ENCODE measurements around the gene MED9. TPM values are rescaled to one million over a fixed set of nuclear protein-coding genes. Genes with fewer than 3 reads are reported as not detected.

MED9 gene
- polyA plus RNA-seq, 4 donors = 11.6 to 18.6 (median 16.9) TPM

DNA sequence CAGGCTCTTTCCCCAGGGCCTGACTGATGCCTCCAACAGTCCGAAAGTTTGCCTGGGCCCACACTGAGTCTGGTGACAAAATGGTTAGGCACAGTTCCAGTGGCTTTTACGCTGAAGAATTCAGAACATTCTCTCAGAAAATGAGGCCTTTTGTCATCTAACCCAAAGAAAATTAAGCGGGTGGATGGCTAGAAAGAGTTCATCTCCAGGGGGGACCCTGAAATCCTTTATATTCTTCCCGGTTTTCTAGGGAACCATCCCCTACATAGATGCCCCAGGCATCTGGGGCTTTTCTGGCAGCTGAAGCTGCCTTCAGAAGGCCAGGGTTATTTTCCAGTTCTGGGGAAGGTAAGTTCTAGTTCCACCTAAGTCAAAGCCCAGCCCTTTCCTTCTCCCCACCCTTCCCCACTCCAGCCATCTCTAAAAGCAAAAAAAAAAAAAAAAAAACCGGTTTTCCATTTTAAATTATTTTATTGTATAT, 17.2 kb downstream of the MED9 start:
- Histone ChIP-seq H3K4me3 (ENCODE audit: low read depth in 1 of 3, low read length in 3 of 3) (no peak overlapping the region), H3K4me1 (ENCODE audit: control insufficient read depth in 3 of 3, insufficient read depth in 2 of 3, low read depth in 1 of 3, low read length in 2 of 3) (peaks cover 0 to 20% (median 2%) of the 10 kb centered on the region in 3 donors), H3K27me3 (ENCODE audit: control insufficient read depth in 3 of 3, insufficient read depth in 3 of 3, low read length in 3 of 3) (peaks cover 0 to 16% (median 0%) of the 10 kb centered on the region in 3 donors), H3K27ac (ENCODE audit: low read depth in 1 of 3, low read length in 2 of 3) (peak overlapping the region in 2 of 3 donors; percentile 2 to 24), H3K36me3 (ENCODE audit: control insufficient read depth in 3 of 3, insufficient read depth in 2 of 3, low read depth in 1 of 3, low read length in 3 of 3) (peaks cover 0 to 35% (median 13%) of the 10 kb centered on the region in 3 donors), H3K9me3 (ENCODE audit: control insufficient read depth in 2 of 2, insufficient read depth in 1 of 2, low read depth in 1 of 2, low read length in 1 of 2) (peaks cover 0 to 6% of the 10 kb centered on the region in 2 donors)
- no peak for FAIRE-seq
- WGBS, 3 donors = 71 to 77% (median 77%) methylated on average over 5 of the region's 5 CpGs
- DNase-seq = no peak

DNA sequence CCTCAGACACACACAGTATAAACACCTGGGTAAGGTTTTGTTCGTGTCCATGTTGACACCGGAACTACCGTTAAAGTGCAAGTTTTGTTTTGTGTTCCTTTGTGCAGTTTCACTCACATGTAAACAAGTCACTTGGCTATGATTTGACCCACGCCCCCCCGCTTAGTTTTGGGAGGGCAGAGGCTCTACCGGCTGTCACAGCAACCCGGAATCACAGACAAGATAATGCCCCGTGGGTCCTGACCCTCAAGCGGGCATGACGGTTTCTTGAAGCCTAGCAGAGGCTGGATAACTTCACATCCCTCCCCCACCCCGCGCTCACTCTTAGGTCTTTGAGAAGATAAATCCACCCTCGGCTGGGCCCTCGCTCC, 17.7 kb downstream of the MED9 start:
- peaks cover 0 to 34% (median 12%) of the 10 kb centered on the region in 3 donors for H3K36me3 ChIP-seq (ENCODE audit: control insufficient read depth in 3 of 3, insufficient read depth in 2 of 3, low read depth in 1 of 3, low read length in 3 of 3)
- peaks cover 0 to 6% of the 10 kb centered on the region in 2 donors for H3K9me3 ChIP-seq (ENCODE audit: control insufficient read depth in 2 of 2, insufficient read depth in 1 of 2, low read depth in 1 of 2, low read length in 1 of 2)
- peaks cover 0 to 16% (median 0%) of the 10 kb centered on the region in 3 donors for H3K27me3 ChIP-seq (ENCODE audit: control insufficient read depth in 3 of 3, insufficient read depth in 3 of 3, low read length in 3 of 3)
- H3K27ac ChIP-seq (ENCODE audit: low read depth in 1 of 3, low read length in 2 of 3) = no peak overlapping the region
- FAIRE-seq (no peak), DNase-seq (no peak)
- peaks cover 0 to 20% (median 2%) of the 10 kb centered on the region in 3 donors for H3K4me1 ChIP-seq (ENCODE audit: control insufficient read depth in 3 of 3, insufficient read depth in 2 of 3, low read depth in 1 of 3, low read length in 2 of 3)
- 19 to 29% (median 25%) methylated on average over 14 of the region's 14 CpGs for WGBS, 3 donors
- H3K4me3 ChIP-seq (ENCODE audit: low read depth in 1 of 3, low read length in 3 of 3) = peak overlapping the region; percentile 36 to 51 (median 49)

DNA sequence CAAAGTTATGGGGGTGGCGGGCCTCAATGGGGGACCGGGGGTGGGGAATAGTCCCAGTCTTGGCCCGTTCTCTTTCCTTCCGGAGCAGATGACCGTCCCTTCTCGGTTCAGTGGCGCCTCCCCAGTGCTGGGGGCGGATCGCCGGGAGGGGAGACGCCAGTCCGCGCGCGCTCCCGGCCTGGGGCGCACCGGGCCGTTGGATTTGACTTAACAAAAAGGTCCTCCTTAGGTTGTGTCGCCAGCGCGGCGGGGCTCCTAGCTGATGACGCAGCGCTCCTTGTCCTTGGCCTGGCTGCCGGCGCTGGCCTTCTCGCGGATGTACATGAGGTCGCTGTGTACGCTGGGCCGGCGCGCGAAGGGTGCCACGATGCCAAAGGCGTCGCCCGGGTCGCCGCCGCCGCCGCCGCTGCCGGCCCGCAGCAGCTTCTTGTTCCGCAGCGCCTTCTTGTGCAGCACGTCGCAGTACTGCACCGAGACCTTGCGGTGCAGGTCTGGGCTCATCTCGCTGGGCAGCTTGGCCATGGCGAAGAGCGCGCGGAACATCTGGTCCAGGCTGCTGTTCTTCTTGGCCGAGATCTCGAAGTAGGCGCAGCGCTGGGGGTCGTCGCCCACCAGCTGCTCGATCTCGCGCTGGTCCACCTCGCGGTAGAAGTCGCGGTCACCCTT, 18.2 kb downstream of the MED9 start:
- peak; percentile 32 to 72 for DNase-seq
- Histone ChIP-seq H3K9me3 (ENCODE audit: control insufficient read depth in 2 of 2, insufficient read depth in 1 of 2, low read depth in 1 of 2, low read length in 1 of 2) (peaks cover 0 to 6% of the 10 kb centered on the region in 2 donors), H3K27me3 (ENCODE audit: control insufficient read depth in 3 of 3, insufficient read depth in 3 of 3, low read length in 3 of 3) (peaks cover 0 to 16% (median 0%) of the 10 kb centered on the region in 3 donors), H3K4me3 (ENCODE audit: low read depth in 1 of 3, low read length in 3 of 3) (peak overlapping the region; percentile 36 to 51 (median 49)), H3K27ac (ENCODE audit: low read depth in 1 of 3, low read length in 2 of 3) (peak overlapping the region in 1 of 3 donors; percentile 52), H3K36me3 (ENCODE audit: control insufficient read depth in 3 of 3, insufficient read depth in 2 of 3, low read depth in 1 of 3, low read length in 3 of 3) (peaks cover 0 to 34% (median 10%) of the 10 kb centered on the region in 3 donors), H3K4me1 (ENCODE audit: control insufficient read depth in 3 of 3, insufficient read depth in 2 of 3, low read depth in 1 of 3, low read length in 2 of 3) (peaks cover 0 to 20% (median 2%) of the 10 kb centered on the region in 3 donors)
- 2 to 4% (median 2%) methylated on average over 69 to 71 of the region's 71 CpGs for WGBS, 3 donors
- no peak for FAIRE-seq

GRCh38 chr17:17495536-17496188, 18.9 kb downstream of the MED9 start:
- Histone ChIP-seq H3K27me3 (ENCODE audit: control insufficient read depth in 3 of 3, insufficient read depth in 3 of 3, low read length in 3 of 3) (peaks cover 0 to 16% (median 0%) of the 10 kb centered on the region in 3 donors), H3K27ac (ENCODE audit: low read depth in 1 of 3, low read length in 2 of 3) (peak overlapping the region in 2 of 3 donors; percentile 48 to 71), H3K4me1 (ENCODE audit: control insufficient read depth in 3 of 3, insufficient read depth in 2 of 3, low read depth in 1 of 3, low read length in 2 of 3) (peaks cover 0 to 20% (median 2%) of the 10 kb centered on the region in 3 donors), H3K9me3 (ENCODE audit: control insufficient read depth in 2 of 2, insufficient read depth in 1 of 2, low read depth in 1 of 2, low read length in 1 of 2) (peaks cover 0 to 6% of the 10 kb centered on the region in 2 donors), H3K36me3 (ENCODE audit: control insufficient read depth in 3 of 3, insufficient read depth in 2 of 3, low read depth in 1 of 3, low read length in 3 of 3) (peaks cover 0 to 34% (median 10%) of the 10 kb centered on the region in 3 donors), H3K4me3 (ENCODE audit: low read depth in 1 of 3, low read length in 3 of 3) (peak overlapping the region; percentile 17 to 52 (median 49))
- whole genome bisulfite sequencing, 3 donors = 0 to 1% (median 1%) methylated on average over 45 to 65 of the region's 65 CpGs
- no peak for FAIRE-seq
- DNase-seq = peak; percentile 24 to 68

DNA sequence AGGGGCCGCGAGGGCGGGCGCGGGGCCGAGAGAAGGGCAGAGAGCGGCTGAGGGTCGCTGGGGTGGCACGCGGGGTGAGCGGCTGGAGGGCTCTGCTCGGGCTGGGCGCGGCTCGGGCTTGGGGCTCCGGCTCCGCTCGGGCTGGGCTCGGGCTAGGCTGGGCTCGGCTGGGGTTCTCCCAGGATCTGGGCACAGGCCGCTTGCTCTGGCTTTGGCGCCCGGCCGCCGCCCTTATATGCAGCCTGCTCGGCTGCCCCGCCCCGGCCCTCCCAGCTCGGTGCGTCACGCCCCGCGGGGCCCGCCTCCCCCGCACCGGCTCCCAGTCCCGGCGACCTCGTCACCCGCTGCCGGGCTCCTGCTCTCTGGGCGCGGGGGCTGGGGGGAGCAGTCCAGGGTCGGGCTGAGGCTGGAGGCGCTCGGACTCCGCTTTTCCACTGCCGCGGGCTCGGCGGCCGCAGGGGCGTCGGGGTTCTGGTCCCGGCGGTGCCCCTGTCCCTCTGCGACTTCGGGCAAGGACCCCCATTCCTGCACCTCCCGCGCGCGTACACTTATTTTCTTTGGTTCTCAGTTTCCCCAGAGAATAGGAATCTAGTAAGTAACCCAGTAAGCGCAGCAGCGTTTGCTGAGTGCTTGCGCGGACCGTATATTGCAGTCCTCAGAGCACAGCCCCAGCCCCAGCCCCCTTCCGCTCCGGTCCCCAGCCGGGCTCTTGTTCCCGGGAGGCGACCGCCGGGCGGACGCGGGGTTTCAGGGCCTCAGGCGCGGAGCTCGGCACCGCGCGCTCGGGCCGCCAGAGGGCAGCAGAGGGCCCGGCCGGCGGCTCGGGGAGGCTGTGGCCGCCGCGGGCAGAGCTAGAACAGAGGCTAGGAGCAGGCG, 19.6 kb downstream of the MED9 start, which contains the start of gene RASD1:
TSS of gene RASD1 (minus strand) at position 207 of the 876 bp plus-strand sequence. CDS start 214 bp downstream, outside the sequence.
- Histone ChIP-seq H3K27me3 (ENCODE audit: control insufficient read depth in 3 of 3, insufficient read depth in 3 of 3, low read length in 3 of 3) (peaks cover 0 to 16% (median 0%) of the 10 kb centered on the region in 3 donors), H3K4me3 (ENCODE audit: low read depth in 1 of 3, low read length in 3 of 3) (peak within 1 kb of the TSS; percentile 42 to 65 (median 49)), H3K27ac (ENCODE audit: low read depth in 1 of 3, low read length in 2 of 3) (peak within 1 kb of the TSS; percentile 16 to 84 (median 70)), H3K36me3 (ENCODE audit: control insufficient read depth in 3 of 3, insufficient read depth in 2 of 3, low read depth in 1 of 3, low read length in 3 of 3) (peaks cover 0 to 27% (median 8%) of the 10 kb centered on the region in 3 donors), H3K9me3 (ENCODE audit: control insufficient read depth in 2 of 2, insufficient read depth in 1 of 2, low read depth in 1 of 2, low read length in 1 of 2) (peaks cover 0 to 6% of the 10 kb centered on the region in 2 donors), H3K4me1 (ENCODE audit: control insufficient read depth in 3 of 3, insufficient read depth in 2 of 3, low read depth in 1 of 3, low read length in 2 of 3) (peaks cover 0 to 20% (median 2%) of the 10 kb centered on the region in 3 donors)
- WGBS, 3 donors = 0 to 1% (median 1%) methylated on average over 66 to 93 of the region's 93 CpGs
- DNase-seq (peak; percentile 88 to 93), FAIRE-seq (no peak)

- H3K36me3 ChIP-seq (ENCODE audit: control insufficient read depth in 3 of 3, insufficient read depth in 2 of 3, low read depth in 1 of 3, low read length in 3 of 3) = peaks cover 0 to 19% (median 5%) of the 10 kb centered on the region in 3 donors
- H3K9me3 ChIP-seq (ENCODE audit: control insufficient read depth in 2 of 2, insufficient read depth in 1 of 2, low read depth in 1 of 2, low read length in 1 of 2) = peaks cover 0 to 6% of the 10 kb centered on the region in 2 donors
- peaks cover 0 to 20% (median 2%) of the 10 kb centered on the region in 3 donors for H3K4me1 ChIP-seq (ENCODE audit: control insufficient read depth in 3 of 3, insufficient read depth in 2 of 3, low read depth in 1 of 3, low read length in 2 of 3)
- peaks cover 0 to 16% (median 0%) of the 10 kb centered on the region in 3 donors for H3K27me3 ChIP-seq (ENCODE audit: control insufficient read depth in 3 of 3, insufficient read depth in 3 of 3, low read length in 3 of 3)
- no peak for FAIRE-seq
- 40 to 45% (median 43%) methylated on average over 17 to 19 of the region's 19 CpGs for WGBS, 3 donors
- no peak for DNase-seq
- H3K4me3 ChIP-seq (ENCODE audit: low read depth in 1 of 3, low read length in 3 of 3) = no peak overlapping the region
- H3K27ac ChIP-seq (ENCODE audit: low read depth in 1 of 3, low read length in 2 of 3) = no peak overlapping the region
Observed at GRCh38 chr17:17497065-17497844, 20.5 kb downstream of the MED9 start.

DNA sequence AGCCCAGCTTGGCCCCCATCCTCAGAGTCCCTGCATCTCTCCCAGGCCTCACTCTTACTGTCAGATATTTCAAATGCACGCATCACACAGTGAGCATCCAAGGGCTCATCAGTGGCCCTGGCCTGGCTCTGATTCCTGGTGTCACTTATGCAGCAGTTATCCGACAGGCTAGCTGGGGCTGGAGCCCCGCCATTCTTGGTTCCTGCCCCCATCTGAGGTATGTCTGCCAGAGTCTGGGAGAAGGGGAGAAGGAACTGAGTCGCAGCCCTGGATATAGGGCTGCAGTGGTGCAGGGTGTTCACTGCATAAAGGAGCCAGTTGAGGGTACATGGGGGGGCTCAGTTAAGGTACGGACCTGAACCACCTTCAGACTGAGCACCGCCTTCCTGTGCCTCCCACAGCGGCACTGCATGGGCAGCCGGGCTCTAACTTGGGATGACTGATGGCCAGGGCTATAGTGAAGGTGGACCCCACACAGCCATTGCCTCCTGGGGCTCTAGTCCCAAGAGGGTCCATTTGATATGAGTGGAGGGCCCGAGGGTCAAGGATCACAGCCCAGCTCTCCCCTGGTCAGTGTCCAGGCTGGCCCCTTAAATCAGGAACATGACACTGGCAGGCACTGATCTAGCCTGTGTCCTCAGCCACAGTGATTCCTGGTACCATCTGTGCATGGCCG, 21.2 kb downstream of the MED9 start:
- Histone ChIP-seq H3K9me3 (ENCODE audit: control insufficient read depth in 2 of 2, insufficient read depth in 1 of 2, low read depth in 1 of 2, low read length in 1 of 2) (peaks cover 0 to 6% of the 10 kb centered on the region in 2 donors), H3K27ac (ENCODE audit: low read depth in 1 of 3, low read length in 2 of 3) (no peak overlapping the region), H3K27me3 (ENCODE audit: control insufficient read depth in 3 of 3, insufficient read depth in 3 of 3, low read length in 3 of 3) (peaks cover 0 to 16% (median 0%) of the 10 kb centered on the region in 3 donors), H3K4me1 (ENCODE audit: control insufficient read depth in 3 of 3, insufficient read depth in 2 of 3, low read depth in 1 of 3, low read length in 2 of 3) (peaks cover 0 to 20% (median 2%) of the 10 kb centered on the region in 3 donors), H3K4me3 (ENCODE audit: low read depth in 1 of 3, low read length in 3 of 3) (no peak overlapping the region), H3K36me3 (ENCODE audit: control insufficient read depth in 3 of 3, insufficient read depth in 2 of 3, low read depth in 1 of 3, low read length in 3 of 3) (peaks cover 0 to 11% (median 0%) of the 10 kb centered on the region in 3 donors)
- FAIRE-seq = no peak
- DNase-seq = no peak
- WGBS, 3 donors = 80 to 88% (median 88%) methylated on average over 10 of the region's 10 CpGs

Measured in small intestine (tissue), 7 donors.